Measurements from ENCODE around the gene TOX3.

DNA sequence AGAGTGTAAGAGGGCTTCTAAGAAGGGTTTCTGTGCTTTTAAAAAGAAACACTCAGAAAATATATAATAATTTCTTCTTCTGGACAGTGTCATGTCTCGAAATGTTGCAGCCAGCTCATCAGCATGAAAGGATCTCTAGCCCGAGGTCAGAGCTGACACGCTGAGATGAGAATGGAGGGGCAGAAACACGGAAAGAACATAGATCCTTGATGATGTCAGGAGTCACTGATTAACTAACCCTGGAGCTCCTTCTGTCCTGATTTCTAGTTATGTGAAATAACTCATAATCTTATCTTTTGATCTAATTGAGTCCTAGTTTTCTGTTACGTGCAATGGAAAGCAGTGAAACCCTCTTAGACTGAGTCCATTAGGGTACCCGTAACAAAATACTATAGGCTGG, 10.3 kb upstream of the TOX3 start:
- TF ChIP-seq, protein P1, sequence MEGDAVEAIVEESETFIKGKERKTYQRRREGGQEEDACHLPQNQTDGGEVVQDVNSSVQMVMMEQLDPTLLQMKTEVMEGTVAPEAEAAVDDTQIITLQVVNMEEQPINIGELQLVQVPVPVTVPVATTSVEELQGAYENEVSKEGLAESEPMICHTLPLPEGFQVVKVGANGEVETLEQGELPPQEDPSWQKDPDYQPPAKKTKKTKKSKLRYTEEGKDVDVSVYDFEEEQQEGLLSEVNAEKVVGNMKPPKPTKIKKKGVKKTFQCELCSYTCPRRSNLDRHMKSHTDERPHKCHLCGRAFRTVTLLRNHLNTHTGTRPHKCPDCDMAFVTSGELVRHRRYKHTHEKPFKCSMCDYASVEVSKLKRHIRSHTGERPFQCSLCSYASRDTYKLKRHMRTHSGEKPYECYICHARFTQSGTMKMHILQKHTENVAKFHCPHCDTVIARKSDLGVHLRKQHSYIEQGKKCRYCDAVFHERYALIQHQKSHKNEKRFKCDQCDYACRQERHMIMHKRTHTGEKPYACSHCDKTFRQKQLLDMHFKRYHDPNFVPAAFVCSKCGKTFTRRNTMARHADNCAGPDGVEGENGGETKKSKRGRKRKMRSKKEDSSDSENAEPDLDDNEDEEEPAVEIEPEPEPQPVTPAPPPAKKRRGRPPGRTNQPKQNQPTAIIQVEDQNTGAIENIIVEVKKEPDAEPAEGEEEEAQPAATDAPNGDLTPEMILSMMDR (IDR thresholded peaks at IDR 0.05) = no peak
- no peak for TF ChIP-seq POLR2A (IDR thresholded peaks at IDR 0.05)

Data from lower leg skin (tissue), 3 donors.